Limb (tissue), 2 donors: Measurements from ENCODE around the gene CKS1B.

Experiments
- DNase-seq, 2 donors: peaks; one replicate each; pipeline ENCODE4 v3.0.0-alpha.2; 2016; ENCODE audit errors: extremely low spot score in 2 of 2

Gene CKS1B

DNA sequence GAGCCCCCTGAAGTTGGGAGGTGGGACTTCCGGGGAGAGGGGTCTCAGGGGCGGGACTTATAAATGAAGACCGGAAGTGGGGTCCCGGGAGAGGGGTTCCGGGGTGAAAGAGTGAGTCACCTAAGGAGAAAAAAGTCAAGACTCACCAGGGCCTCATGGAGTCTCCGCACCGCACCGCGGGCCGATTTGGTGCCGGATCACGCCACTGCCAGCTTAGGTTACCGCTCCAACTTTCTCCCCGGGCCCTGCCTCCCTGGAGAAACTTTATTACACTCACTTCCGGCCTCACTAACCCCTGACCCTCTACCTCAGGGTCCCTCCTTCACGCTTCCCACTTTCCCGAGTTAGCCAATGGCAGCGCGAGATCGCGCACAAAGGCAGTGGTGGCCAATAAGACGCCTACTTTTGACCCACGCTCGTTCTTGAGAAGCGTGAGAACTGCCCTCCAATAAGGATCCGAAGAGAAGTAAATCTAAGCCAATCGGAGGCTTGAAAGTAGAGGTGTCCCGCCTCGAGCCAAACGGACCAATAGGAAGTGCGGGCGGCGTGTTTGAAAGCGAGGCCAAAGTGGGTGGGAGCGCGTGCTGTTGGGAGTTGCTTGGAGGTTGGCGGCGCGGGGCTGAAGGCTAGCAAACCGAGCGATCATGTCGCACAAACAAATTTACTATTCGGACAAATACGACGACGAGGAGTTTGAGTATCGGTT, at the start of gene CKS1B:
CKS1B (plus strand) TSS at position 580 of the 706 bp plus-strand sequence; CDS start at position 645, 65 bp downstream.
- peak; percentile 99 to 100 for DNase-seq

DNA sequence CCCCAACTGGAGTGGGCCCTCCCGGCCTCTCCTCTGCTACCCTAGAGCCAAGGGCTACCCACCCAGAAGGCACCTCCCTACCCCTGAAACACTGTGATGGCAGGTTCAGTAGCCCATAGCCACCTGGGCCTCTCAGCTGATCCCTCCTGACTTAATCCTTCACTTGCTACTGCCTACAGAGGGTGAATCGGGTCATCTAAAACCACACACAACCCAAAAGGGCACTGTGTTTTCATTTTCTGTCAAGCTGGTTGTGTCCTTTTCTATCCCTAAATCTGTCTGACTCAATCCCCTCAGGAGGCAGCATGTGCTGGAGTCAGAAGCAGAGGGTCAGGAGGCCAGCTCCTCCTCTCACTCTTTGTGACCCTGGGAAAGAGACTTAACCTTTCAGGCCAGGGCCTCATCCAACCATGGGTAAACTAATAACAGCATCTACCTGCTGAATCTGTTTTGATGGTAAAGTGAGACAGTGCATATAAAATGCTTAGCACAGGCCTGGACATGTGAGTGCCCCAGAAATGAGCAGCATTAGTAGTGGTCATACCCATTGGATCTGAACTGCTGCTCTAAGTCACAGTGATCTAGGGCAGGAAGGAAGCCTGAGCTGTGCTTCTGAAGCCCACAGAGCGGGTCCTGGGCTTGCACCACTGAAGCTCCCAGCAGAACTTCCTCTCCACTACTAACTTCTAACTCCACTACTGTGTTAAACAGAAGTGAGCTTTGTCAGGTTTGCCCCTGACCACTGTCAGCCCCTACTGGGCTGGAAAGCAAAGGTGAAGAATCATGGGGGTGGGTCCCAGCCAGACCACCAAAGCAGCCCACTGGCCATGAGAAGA, 48.9 kb upstream of the CKS1B start:
- DNase-seq, result no peak

DNA sequence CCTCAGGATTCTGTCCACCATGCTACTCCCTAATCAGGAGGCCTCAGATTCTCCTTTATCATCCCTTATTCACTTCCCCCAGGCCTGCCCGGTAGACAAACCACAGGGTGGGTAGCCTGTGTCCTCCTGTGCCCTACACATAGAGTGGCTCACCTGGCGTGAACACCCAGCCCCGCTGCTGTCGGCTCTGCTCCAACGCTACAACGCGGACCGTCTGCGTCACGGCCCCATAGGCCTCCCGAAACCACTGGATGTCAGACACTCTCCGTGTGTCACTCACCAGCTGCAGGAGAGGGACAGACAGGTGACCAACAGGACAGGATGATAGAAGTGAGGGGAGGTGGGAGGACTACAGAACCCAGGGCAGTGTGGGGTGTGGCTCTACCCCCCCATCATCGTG, 48.3 kb upstream of the CKS1B start:
- no peak for DNase-seq

DNA sequence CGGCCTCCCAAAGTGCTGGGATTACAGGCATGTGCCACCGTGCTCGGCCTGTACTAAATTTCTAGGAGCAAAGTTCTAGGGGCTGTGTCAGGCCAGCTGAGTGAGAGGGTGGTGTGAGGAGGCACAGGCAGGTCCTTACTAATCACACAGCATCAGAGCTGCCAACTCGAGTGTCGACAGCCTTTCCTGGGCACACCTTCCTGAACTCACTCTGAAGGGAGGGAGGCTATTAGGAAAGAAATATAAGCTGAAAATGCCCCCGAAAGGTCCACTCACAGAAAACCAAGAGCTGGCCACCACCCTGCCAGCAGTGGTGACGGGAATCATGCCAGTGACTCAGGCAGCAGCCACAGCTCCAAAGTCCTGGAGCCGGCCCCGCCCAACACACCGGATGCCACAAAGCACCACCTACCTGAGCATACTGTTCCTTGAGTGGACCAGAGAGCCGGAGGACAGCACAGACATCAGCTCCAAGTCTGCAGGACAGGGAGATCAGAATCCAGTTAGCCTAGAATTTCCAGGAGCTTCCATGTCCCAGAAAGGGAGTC, 42.5 kb upstream of the CKS1B start:
- no peak for DNase-seq

DNA sequence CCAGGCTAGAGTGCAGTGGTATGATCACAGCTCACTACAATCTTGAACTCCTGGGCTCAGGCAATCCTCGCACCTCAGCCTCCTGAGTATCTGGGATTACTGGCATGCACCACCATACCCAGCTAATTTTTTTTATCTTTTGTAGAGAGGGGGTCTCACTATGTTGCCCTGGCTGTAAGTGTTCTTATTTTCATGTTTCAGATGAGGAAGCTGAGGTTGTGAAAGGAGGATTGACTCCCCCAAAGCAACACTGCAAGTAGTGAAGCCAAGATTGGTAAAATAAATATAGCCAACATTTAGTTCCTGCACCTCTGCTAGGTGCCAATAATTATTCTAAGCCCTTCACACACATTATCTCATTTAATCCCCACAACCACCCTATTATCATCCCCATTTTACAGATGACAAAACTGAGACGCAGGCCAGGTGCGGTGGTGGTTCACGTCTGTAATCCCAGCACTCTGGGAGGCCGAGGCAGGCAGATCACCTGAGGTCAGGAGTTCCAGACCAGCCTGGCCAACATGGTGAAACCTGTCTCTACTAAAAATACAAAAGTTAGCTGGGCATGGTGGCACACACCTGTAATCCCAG, 40.0 kb upstream of the CKS1B start:
- DNase-seq, result no peak

DNA sequence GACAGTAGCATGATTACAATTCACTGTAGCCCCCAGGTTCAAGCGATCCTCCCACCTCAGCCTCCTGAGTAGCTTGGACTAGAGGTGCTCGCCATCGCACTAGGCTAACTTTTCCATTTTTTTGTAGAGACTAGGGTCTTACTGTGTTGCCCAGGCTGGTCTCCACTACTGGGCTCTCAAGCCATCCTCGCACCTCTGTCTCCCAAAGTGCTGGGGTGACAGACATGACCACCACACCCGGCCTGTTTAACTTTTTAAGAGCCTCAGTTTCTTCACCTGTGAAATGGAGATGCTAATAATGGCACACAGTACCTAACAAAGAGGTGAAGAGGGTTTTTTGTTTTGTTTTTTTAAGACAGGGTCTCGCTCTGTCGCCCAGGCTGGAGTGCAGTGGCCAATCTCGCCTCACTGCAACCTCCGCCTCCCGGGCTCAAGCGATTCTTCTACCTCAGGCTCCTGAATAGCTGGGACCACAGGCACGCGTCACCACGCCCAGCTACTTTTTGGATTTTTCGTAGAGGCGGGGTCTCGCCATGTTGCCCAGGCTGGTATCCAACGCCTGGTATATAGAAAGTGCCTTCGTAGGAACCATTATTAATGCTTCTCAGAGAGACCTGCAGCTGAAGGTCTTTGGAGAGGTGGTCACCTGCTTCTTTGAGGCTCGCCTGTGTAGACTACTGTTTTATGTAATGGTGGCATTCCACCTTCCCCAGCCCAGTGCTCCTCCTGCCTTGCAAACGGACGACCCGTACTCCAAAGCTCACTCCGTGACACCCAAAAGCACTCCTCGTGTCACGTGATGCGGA, 38.5 kb upstream of the CKS1B start:
- no peak for DNase-seq

DNA sequence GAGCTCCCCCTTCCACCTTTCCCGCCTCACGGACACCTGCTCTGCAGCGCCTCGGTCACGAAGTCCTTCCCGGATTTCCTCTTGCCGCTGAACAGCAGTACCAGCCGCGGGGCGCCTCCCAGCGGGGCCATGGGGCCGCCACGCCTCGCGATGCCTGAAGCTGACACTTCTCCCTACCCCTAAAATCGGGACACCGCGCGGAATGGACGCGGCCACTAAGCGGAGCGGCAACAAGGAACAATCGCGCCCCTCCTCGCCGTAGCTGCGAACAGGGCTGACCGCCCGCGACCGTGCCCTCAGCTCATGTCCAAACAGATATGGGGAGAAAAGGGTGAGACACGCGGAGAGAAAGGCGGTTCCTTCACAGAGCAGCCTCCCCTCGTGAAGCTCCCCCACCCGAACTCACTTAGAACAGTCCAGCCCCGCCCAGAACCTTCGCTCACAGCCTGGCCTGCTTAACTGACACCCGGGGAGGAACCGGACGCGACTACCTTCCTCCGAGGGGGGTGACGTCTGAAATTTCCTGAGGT, 37.9 kb upstream of the CKS1B start, which contains the start of gene PMVK:
PMVK (minus strand) TSS at position 165 of the 530 bp plus-strand sequence; CDS start at position 131, 34 bp downstream.
- DNase-seq, result peak; percentile 94 to 96

DNA sequence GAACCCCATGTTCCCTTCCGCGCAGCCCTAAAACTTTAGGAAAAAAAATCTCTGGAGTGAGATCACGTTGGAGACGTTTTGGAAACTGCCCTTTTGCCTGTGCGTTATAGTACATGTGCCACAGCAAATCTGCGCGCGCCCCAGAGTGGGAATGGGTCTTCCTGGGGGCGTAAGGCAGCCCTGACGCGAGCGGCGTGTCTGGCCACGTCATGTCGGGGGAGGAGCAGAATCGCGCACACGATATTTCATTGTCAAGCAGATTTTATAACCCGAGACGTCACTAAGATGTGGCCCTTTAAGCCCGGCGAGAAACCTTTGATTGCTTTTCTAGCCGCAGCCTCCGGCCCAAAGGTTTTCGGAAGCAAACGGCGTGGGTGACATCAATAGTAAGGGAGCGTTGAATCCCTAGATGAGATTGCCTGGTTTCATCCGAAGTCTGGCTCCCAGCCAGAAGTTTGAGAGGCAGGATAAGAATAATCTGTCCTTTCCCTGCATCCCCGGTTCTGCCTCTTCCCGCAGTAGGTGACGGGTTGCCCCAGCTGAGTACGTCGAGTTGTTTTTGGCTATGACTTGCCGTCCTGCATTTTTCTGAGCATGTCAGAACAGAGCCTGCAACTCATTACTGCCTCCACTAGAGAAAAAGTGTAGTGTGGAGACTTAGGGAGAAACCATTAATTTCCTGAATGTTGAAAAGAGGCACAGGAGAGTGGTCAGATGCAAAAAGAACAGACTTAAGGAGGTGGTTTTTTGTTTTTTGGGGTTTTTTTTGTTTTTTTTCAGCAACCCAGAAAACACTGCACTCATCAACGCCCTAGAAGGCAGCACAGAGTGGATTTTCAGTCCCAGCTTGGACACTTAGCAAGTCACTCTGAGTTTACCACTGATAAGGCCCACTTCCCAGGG, 37.1 kb upstream of the CKS1B start:
- peak; percentile 94 for DNase-seq

DNA sequence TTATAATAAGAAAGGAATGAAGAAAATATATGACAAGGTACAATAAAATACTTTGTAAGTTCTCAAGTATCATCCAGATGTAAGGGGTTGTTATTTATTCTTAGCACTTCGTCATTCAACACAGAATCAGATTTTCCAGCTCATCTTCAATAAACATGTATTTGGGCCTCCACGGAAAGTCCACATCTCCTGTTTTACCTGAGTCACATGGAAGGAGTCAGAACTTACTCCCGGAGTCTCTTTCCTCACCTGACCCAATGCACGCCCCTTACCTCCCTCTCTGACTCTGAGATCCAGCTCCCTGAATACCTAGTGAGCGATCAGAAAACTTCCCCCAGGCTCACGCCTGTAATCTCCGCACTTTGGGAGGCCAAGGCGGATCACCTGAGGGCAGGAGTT, 36.5 kb upstream of the CKS1B start:
- no peak for DNase-seq

DNA sequence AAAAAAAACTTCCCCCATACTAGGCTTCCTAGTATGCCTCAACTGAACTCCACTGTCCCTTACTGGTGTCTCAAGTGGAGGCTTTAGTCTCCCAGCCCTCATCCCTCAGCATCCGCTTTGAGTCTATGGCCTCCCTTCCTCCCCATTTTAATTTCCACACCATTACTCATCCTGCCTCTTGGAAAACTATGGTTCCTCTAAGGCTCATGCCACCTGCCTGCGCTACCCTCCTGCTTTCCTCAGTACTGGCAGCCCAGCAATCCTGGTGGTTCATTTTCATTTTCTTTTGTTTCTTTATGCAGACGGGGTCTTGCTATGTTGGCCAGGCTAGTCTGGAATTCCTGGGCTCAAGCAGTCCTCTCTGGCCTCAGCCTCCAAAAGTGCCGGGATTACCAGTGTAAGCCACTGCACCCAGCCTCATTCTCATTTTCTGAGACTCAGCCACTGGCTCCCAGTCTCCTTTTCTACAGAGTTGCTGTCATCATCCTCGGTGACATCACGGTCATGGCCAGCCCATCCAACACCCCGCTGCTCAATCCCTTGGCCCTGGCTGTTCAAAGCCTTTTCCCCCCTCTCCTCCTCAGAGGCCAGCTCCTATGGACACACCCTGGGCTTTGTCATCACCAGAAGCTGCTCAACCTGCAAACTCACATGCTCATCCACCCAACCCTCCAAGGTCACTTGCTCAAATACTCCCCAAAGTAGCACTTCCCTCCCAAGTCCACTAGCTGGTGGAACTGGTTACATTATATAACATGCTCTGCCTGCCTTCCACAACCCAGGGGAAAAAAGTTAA, 35.7 kb upstream of the CKS1B start:
- no peak for DNase-seq

DNA sequence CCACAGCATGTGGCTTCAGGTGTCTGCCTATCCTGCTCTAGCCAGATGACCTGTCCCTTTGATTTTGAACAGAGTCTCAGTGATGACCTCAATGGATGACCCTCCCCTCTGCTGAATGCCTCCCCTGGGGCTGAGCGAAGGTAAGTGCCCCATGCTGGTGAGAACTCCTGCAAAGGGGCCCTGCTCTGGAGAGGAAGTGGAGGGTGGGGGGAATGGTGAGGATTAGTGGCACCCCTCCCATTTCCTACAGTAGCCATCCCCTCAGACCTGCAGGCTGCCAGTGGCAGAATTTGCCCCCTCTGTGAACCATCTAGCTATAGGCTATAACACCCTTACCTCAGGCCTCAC, 34.3 kb upstream of the CKS1B start:
- DNase-seq, result peak in 1 of 2 donors; percentile 23

DNA sequence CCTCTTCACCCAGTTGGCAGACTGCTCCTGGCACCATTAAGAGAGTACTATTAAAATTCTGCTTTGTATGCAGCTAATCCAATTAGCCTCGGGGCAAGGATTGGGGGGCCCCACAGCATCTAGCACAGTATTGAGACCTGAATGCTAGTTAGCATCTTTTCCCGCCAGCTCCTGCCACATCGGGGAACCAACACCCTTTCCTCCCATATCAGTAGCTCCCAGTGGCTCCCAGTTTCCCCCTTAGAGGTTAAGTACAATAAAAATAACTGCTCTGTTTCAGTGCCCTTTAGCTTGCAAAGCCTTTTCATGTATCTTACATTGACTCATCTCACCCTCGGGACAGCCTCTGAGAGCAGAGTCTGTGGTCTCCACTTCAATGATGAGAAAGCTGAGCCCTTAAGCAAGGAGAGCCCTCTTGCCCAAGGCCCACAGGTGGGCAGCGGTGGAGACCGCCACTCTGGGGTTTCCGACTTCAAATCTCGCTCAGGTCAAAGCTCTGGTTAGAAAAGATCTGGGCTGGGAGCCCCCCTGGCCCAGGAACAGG, 33.8 kb upstream of the CKS1B start:
- peak in 1 of 2 donors; percentile 26 for DNase-seq

DNA sequence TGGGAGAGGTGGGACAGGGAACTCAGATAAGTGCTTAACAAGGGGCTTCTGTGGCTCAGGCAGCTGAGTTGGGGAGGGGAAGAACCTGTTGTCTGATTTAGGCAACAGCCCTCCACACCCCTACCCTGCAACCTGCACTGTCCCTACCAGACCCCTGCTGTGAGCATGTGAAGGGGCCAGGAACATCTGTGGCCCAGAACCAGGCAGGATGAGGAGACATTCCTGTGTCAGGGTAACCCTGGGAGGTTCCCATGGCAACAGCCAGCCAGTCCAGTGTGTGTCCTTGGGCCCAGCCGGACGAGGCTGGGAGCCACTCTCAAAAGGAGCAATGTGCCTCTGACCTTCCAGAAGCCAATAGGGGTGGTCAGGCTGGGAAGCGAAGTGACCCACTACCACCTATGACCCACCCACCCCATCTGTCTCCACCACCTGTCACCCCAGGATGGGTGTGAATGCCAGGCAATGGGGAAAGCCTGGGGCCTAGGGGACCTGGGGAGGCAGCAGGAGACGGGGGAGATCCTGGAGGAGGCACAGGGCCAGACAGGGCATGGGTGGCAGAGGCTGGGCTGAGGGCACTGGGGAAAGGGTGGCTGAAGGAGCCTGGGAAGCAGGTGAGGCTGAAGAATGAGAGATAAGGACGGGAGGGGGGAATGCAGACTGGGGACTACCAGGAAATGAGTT, 33.0 kb upstream of the CKS1B start:
- DNase-seq, result peak in 1 of 2 donors; percentile 39

DNA sequence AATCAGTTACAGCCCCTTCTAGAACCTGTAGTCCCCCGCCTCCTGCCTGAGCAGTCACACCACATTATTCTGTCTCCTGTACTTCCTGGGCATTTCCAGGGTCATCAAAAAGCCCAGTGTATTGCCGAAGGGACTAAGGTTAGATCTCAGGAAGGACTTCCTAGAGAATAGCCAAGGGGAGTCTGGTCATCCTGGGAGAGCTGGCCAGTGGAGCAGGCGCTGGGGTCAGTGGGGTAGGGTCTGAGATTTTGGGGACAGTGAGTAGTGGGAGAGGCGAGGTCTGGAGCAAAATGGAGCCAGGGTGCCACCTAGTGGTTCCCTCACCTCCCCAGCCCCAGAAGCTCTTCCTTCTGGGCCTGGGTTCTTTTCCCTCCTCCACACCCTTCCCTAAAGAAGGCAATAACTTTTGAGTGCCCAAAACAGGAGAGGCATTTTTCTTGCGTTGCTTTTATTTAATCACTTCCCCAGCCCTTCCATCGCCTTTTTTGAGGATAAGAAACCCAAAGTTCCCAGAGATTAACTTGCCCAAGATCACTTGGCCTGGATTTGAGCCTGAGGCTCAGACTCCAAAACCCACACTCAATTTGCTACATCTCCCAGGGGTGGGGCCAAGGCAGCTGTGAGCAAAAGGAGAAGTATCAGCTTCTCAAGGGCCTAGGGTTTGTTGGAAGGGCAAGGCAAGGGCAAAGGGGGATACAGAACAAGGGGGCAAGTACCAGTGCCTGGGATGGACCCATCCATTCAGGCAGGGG, 30.7 kb upstream of the CKS1B start:
- DNase-seq, result peak; percentile 48 to 71

DNA sequence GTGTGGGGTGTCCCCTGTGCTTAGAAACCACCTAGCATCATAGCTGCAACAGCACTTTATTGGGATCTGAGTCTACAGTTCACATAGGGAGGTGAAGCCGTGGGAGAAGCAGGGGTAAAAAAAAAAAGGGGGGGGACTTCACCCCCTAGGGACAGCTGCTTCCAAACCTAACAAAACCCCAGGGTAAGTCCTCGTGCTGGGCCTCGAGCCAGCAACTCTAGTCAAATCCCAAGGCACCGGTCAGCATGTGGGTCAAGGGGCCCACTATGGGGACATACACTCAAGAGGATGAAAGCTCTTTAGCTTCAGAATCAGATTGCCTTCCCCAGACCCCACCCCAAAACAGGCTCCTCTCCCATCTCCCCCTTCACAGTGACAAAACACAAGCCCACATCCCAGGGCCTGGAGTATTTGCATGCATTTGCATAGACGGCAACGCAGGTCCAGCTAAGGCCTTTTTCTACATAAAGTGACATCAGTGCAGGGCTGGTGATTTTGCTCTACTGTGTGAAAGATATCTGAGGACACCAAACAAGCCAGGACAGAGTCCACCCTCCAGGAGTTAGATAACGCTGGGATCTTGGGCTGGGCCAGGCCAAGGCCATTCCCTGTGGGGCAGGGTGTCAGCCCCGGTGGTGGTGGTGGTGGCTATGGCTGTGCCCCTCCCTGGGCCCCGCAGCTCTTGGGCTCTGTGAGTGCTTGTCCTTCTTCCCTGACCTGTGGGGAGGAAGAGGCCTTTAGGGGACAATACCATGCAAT, 29.9 kb upstream of the CKS1B start:
- DNase-seq, result no peak

DNA sequence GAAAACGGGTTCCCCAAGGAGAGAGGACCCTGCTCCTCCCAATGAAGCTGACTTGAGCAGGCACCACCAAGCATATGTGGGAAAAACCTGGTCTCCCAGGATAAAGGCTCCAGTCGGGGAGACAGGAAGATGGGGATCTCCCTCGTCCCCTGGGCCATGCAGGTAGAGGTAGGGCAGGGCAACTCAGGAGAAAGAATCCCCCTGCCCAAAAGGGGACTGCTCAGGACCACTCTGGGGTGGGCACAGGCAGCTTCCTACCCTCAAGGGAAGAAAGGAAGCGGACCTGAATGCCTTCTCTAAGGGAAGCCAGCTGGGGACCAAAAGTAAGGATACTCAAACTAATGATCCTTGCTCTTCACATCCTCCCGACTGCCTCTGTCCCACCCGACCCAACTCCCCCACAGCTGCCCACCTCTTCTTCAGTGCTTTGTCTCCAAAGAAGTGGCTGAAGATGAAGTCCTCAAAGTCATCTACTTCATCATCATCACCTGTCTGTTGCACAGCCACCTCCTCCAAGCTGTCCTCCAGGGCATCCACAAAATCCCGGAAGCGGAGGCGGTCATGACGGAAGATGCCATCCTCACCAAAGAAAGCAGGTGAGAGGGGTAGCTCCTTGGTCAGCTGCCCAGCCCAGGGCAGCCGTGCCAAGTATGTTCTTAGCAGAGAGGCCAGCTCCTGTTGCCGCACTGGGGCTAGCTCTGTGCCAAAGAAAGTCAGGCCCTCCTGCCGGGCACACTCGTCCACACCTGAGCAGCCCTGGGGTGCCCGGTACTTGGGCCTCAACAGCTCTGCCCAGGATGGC, 29.1 kb upstream of the CKS1B start:
- DNase-seq, result no peak
